Breast epithelium (tissue), 4 donors: ENCODE data around the gene TEAD1. TPM values are rescaled to one million over a fixed set of nuclear protein-coding genes. Genes with fewer than 3 reads are reported as not detected.

Experiments
- DNase-seq, 2 donors: peaks; one replicate each; pipeline ENCODE4 v3.0.0-alpha.2; 2019; ENCODE audit warnings: low spot score in 2 of 2
- H3K27ac ChIP-seq, 2 donors: fragments of 200-600 bp; sonication (generic) in 1 of 2; one replicate each; pipeline ENCODE4 v1.5.1; 2016 to 2019; ENCODE audit warnings: mild to moderate bottlenecking in 1 of 2
- H3K27me3 ChIP-seq, 2 donors: fragments of 200-600 bp; sonication (generic) in 1 of 2; one replicate each; pipeline versions ENCODE4 v1.5.1 to v1.6.0; 2017 to 2019; ENCODE audit warnings: control low read depth in 1 of 2, mild to moderate bottlenecking in 1 of 2
- H3K36me3 ChIP-seq: fragments of 200-600 bp; one replicate; pipeline ENCODE4 v1.5.1; 2019
- H3K4me1 ChIP-seq, 2 donors: fragments of 200-600 bp; sonication (generic); one replicate each; pipeline ENCODE4 v1.5.1; 2016 to 2019; ENCODE audit warnings: control low read depth in 1 of 2
- H3K4me3 ChIP-seq, 3 donors: fragments of 200-600 bp; sonication (generic); 1 replicate in 2 of 3; 2 replicates in 1 of 3; pipeline ENCODE4 v1.5.1; 2016 to 2019; ENCODE audit warnings: mild to moderate bottlenecking in 3 of 3, moderate library complexity in 2 of 3
- H3K9me3 ChIP-seq, 2 donors: fragments of 200-600 bp; sonication (generic) in 1 of 2; one replicate each; pipeline ENCODE4 v1.5.1; 2016 to 2019; ENCODE audit warnings: control low read depth in 1 of 2
- CTCF ChIP-seq, 3 donors: fragments of 450-650 bp; IDR thresholded peaks; one replicate each; pipeline ENCODE4 v1.5.1; 2016 to 2017; ENCODE audit warnings: antibody characterized with exemption in 3 of 3, mild to moderate bottlenecking in 3 of 3, moderate library complexity in 3 of 3
- POLR2A ChIP-seq: fragments of 450-650 bp; IDR thresholded peaks from one replicate; pipeline ENCODE4 v1.6.1; 2016; ENCODE audit warnings: antibody characterized with exemption, mild to moderate bottlenecking, moderate library complexity
- POLR2AphosphoS5 ChIP-seq, 3 donors: sonication (generic); formaldehyde crosslinking; IDR thresholded peaks; one replicate each; pipeline ENCODE4 v1.6.1; 2017; ENCODE audit warnings: antibody characterized with exemption in 3 of 3
- intact Hi-C: fragments of 100-400 bp; cut with DNase I; formaldehyde crosslinking; loops from one replicate; pipeline ENCODE4 v1.15.1; 2023; ENCODE audit warnings: low total_unique reads
- total RNA-seq, 3 donors: library from RNA; depleted of rRNA; stranded (reverse); fragments of >200 nt; gene quantifications; one replicate each; pipeline ENCODE4 v1.1.0, GENCODE V29; 2016

TEAD1 gene
- total RNA-seq, 3 donors from 2014 or later = 67.8 to 110 (median 80.1) TPM

DNA sequence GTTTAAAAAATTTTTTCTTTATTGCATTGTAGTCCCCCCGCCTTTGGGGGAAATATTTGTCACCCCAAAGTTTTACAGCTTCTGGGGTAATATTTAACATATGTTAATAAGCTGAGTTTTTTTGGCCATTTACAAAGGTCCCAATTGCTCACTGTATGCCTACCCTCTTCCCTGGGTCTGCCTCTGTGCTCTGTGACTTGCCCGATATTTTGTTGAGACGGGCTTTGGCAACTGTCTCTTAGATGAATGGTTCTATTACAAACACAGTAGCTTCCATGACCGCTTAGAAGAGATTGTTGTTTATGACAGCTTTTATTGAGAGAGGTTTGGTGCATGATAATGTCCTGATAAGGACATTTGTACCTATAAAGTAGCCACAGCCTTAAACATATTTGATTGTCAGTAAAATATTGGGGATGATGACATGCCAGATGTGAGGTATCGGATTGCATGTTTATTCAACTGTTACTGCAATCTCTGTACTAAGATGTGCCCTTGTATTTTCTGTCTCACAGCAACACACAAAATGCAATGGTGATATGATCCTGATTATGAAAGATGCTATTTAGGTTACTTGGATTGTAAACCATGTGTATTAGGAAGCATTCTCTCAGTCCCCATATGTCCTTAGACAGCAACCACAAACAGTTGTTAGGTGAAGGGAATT, 103.1 kb downstream of the TEAD1 start:
- TF ChIP-seq POLR2AphosphoS5 (IDR thresholded peaks at IDR 0.05) = no peak
- TF ChIP-seq CTCF (IDR thresholded peaks at IDR 0.05) = no peak
- TF ChIP-seq POLR2A = no peak
- H3K27ac ChIP-seq = no peak overlapping the region
- H3K4me3 ChIP-seq = no peak overlapping the region
- H3K36me3 ChIP-seq = no peaks in the 10 kb centered on the region
- no peak for DNase-seq
- no peaks in the 10 kb centered on the region for H3K4me1 ChIP-seq
- no peaks in the 10 kb centered on the region for H3K9me3 ChIP-seq
- H3K27me3 ChIP-seq = no peaks in the 10 kb centered on the region
- intact Hi-C loops = no loop called here

DNA sequence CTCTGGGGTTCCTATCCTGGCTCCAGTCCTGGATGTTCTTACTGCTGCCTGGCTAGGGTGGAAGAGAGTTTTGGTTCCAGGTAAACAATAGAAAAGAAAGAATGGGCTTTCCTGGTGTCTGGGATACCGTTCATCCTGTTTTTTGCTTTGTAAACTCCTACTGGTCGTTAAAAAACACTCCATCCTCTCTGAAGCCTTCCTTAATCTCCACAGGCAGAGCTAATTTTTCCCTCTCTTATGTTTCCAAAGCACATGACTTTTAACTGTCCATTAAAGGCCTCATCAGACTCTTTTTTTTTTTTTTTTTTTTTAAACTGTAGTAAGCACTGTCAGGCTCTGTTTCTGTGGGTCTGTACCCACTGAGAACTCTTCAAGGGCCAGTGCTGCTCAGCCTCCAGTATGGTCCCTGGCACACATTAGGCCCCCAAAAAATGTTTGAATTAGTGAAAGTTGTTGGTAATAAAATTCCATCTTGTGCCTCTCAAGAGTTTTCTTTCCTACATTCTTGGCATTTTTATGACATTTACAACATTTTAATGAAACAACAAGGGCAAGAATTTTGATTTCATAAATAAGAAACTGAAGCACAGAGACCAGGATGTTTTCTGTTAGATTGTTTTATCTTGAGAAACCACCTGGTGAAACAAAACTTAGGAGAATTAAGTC, 104.2 kb downstream of the TEAD1 start:
- H3K27ac ChIP-seq = peak overlapping the region in 1 of 2 donors; percentile 15
- intact Hi-C loops = no loop called here

GRCh38 chr11:12783765-12784164, 109.5 kb downstream of the TEAD1 start:
- Histone ChIP-seq H3K4me3 (no peak overlapping the region), H3K27ac (no peak overlapping the region), H3K9me3 (no peaks in the 10 kb centered on the region), H3K27me3 (no peaks in the 10 kb centered on the region), H3K36me3 (no peaks in the 10 kb centered on the region), H3K4me1 (no peaks in the 10 kb centered on the region)
- intact Hi-C loops = no loop called here
- TF ChIP-seq POLR2A (no peak), CTCF (IDR thresholded peaks at IDR 0.05) (no peak), POLR2AphosphoS5 (IDR thresholded peaks at IDR 0.05) (no peak)
- no peak for DNase-seq

More for the DNA sequence above, 104.2 kb downstream of the TEAD1 start:
- Histone ChIP-seq H3K9me3 (no peaks in the 10 kb centered on the region), H3K36me3 (no peaks in the 10 kb centered on the region), H3K4me1 (no peaks in the 10 kb centered on the region), H3K27me3 (no peaks in the 10 kb centered on the region), H3K4me3 (no peak overlapping the region)
- TF ChIP-seq CTCF (IDR thresholded peaks at IDR 0.05) (no peak), POLR2AphosphoS5 (IDR thresholded peaks at IDR 0.05) (no peak), POLR2A (no peak)
- DNase-seq = no peak

GRCh38 chr11:12784445-12784844, 110.2 kb downstream of the TEAD1 start:
- no peak overlapping the region for H3K4me3 ChIP-seq
- H3K27ac ChIP-seq = no peak overlapping the region
- no peak for TF ChIP-seq CTCF (IDR thresholded peaks at IDR 0.05)
- TF ChIP-seq POLR2AphosphoS5 (IDR thresholded peaks at IDR 0.05) = no peak
- TF ChIP-seq POLR2A = no peak
- intact Hi-C loops = no loop called here
- H3K4me1 ChIP-seq = no peaks in the 10 kb centered on the region
- no peaks in the 10 kb centered on the region for H3K36me3 ChIP-seq
- no peak for DNase-seq
- H3K27me3 ChIP-seq = no peaks in the 10 kb centered on the region
- no peaks in the 10 kb centered on the region for H3K9me3 ChIP-seq

GRCh38 chr11:12784987-12785386, 110.8 kb downstream of the TEAD1 start:
- no peak overlapping the region for H3K27ac ChIP-seq
- TF ChIP-seq CTCF (IDR thresholded peaks at IDR 0.05) (no peak), POLR2A (no peak), POLR2AphosphoS5 (IDR thresholded peaks at IDR 0.05) (no peak)
- H3K9me3 ChIP-seq = no peaks in the 10 kb centered on the region
- DNase-seq = no peak
- no peaks in the 10 kb centered on the region for H3K36me3 ChIP-seq
- H3K27me3 ChIP-seq = no peaks in the 10 kb centered on the region
- no peaks in the 10 kb centered on the region for H3K4me1 ChIP-seq
- intact Hi-C loops = no loop called here
- H3K4me3 ChIP-seq = no peak overlapping the region
